NCI-H2196 treated with DMSO at 0.1 percent for 48 hours (cell line): ENCODE data around the gene XRCC3.
"Not testable (repeated sequence)": the region's sequence is repeated elsewhere in the genome, so short reads cannot be mapped to it uniquely, and the experiment has no call there.

ENCODE experiments used
- DNase-seq: peaks from one replicate; lab custom pipeline; 2025; ENCODE audit not compliant: unreplicated experiment; lab: John Stamatoyannopoulos, UW

Gene XRCC3

GRCh38 chr14:103675957-103676356 lies 39.3 kb downstream of the XRCC3 start:
- DNase-seq: no peak

- DNase-seq: no peak
These were observed 43.3 kb downstream of the XRCC3 start for GRCh38 chr14:103671911-103672310.

- DNase-seq: no peak
These were observed 45.9 kb downstream of the XRCC3 start for GRCh38 chr14:103669370-103669769.

- no peak for DNase-seq
These were observed 47.1 kb downstream of the XRCC3 start for GRCh38 chr14:103668117-103668516.

GRCh38 chr14:103667671-103668070 lies 47.6 kb downstream of the XRCC3 start:
- no peak for DNase-seq

- no peak for DNase-seq
These were observed 51.7 kb downstream of the XRCC3 start for GRCh38 chr14:103663506-103663905.

GRCh38 chr14:103662591-103662990 lies 52.7 kb downstream of the XRCC3 start:
- DNase-seq: no peak

- no peak for DNase-seq
These were observed 53.2 kb downstream of the XRCC3 start for GRCh38 chr14:103662029-103662428.

- DNase-seq: no peak
These were observed 55.6 kb downstream of the XRCC3 start for GRCh38 chr14:103659631-103660030.

GRCh38 chr14:103657471-103657870 lies 57.8 kb downstream of the XRCC3 start:
- no peak for DNase-seq

- no peak for DNase-seq
These were observed 58.5 kb downstream of the XRCC3 start for GRCh38 chr14:103656756-103657133.

- DNase-seq: no peak
These were observed 59.1 kb downstream of the XRCC3 start for GRCh38 chr14:103656031-103656755.

GRCh38 chr14:103654619-103655018 lies 60.6 kb downstream of the XRCC3 start:
- DNase-seq: no peak

- DNase-seq: no peak
These were observed 61.4 kb downstream of the XRCC3 start for GRCh38 chr14:103653805-103654204.

GRCh38 chr14:103653336-103653735 lies 61.9 kb downstream of the XRCC3 start:
- not testable (repeated sequence) for DNase-seq

- no peak for DNase-seq
These were observed 62.4 kb downstream of the XRCC3 start for GRCh38 chr14:103652806-103653205.

- no peak for DNase-seq
These were observed 63.7 kb downstream of the XRCC3 start for GRCh38 chr14:103651585-103651984.

- DNase-seq: no peak
These were observed 65.0 kb downstream of the XRCC3 start for GRCh38 chr14:103650213-103650612.

- DNase-seq: no peak
These were observed 66.2 kb downstream of the XRCC3 start for GRCh38 chr14:103649001-103649400.
